Measurements from ENCODE around the gene MUC12.
"Not testable (repeated sequence)": the region's sequence is repeated elsewhere in the genome, so short reads cannot be mapped to it uniquely, and the experiment has no call there.

Gene MUC12, protein sequence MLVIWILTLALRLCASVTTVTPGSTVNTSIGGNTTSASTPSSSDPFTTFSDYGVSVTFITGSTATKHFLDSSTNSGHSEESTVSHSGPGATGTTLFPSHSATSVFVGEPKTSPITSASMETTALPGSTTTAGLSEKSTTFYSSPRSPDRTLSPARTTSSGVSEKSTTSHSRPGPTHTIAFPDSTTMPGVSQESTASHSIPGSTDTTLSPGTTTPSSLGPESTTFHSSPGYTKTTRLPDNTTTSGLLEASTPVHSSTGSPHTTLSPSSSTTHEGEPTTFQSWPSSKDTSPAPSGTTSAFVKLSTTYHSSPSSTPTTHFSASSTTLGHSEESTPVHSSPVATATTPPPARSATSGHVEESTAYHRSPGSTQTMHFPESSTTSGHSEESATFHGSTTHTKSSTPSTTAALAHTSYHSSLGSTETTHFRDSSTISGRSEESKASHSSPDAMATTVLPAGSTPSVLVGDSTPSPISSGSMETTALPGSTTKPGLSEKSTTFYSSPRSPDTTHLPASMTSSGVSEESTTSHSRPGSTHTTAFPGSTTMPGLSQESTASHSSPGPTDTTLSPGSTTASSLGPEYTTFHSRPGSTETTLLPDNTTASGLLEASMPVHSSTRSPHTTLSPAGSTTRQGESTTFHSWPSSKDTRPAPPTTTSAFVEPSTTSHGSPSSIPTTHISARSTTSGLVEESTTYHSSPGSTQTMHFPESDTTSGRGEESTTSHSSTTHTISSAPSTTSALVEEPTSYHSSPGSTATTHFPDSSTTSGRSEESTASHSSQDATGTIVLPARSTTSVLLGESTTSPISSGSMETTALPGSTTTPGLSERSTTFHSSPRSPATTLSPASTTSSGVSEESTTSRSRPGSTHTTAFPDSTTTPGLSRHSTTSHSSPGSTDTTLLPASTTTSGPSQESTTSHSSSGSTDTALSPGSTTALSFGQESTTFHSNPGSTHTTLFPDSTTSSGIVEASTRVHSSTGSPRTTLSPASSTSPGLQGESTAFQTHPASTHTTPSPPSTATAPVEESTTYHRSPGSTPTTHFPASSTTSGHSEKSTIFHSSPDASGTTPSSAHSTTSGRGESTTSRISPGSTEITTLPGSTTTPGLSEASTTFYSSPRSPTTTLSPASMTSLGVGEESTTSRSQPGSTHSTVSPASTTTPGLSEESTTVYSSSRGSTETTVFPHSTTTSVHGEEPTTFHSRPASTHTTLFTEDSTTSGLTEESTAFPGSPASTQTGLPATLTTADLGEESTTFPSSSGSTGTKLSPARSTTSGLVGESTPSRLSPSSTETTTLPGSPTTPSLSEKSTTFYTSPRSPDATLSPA (N-terminal part only)

DNA sequence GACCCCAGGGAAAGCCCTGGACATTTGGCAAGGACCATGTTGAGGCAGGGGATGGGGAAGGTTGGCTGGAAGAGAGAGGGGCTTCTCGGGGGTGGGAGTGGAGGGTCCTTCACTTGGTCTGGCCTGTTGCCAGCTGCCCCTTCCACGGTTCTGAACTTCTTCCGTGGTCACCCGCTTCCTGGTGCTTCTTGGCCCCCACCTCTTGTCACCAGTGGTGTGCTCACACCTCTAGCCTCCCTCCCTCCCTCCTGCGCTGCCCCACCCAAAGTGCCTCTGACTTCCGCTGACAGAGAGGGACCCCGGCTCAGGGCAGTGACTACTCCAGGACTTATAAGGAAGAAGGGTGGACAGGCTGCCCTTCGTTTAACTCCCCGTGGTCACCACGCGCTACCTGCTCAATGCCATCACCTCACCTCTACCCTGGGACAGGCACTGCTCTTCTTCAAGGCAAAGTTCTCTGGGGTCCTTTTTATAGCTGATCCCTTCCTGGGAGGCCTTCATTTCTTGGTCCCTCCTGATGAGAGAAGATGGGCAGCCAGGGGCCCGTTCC, at the start of gene MUC12:
Gene MUC12 (plus strand): TSS at position 500 of the 550 bp plus-strand sequence. CDS start 58 bp downstream, outside the sequence.
- no peak for DNase-seq

DNA sequence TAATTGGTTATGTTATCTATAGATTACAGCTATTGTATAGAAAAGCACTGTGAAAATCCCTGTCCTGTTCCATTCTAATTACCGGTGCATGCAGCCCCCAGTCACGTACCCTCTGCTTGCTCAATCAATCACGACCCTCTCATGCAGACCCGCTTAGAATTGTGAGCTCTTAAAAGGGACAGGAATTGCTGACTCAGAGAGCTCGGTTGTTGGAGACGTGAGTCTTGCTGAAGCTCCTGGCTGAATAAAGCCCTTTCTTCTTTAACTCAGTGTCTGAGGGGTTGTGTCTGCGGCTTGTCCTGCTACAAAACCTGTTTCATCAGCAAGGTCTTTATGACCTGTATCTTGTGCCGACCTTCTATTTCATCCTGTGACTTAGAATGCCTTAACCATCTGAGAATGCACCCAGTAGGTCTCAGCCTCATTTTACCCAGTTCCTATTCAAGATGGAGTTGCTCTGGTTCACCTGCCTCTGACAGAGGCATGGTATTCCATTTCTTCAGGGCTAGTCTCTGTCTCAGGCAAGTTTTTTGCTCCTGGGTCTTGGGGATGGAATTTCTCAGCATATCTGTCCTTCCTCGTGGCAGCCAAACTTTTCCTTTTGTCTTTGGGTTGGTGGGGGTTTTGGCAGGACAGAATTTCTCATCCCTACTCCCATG, 49.5 kb upstream of the MUC12 start:
- not testable (repeated sequence) for DNase-seq

DNA sequence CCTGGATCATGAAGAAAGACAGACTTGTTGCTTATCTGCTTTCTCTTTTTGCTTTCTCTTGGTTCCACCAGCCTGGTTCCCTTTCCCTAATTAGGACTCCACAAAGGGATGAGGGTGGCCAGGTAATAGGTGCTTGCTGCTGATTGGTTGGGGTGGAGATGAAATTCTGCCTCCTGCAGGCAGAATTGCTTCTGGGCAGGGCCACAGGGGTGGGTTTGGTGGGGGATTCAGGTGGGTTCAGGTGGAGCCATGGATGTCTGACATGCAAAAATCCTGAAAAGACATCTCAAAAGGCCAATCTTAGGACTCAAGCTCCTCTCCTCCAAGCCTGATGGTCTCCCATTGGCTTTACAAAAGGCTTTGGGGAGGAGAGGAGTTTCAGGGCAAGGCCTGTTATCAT, 48.3 kb upstream of the MUC12 start:
- no peak for DNase-seq

DNA sequence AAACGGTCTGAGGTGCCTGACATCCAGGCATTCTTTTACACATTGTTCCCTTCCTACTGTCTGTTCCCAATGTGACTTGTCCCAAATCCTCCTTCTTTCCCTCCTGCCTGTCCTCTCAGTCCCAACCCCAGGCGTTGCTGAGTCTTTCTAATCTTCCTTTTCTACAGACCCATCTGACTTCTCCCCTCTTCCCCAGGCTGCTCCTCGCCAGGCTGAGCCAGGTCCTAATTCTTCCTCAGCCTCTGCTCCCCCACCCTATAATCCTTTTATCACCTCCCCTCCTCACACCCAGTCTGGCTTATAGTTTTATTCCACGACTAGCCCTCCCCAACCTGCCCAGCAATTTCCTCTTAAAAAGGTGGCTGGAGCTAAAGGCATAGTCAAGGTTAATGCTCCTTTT, 45.7 kb upstream of the MUC12 start:
- not testable (repeated sequence) for DNase-seq

DNA sequence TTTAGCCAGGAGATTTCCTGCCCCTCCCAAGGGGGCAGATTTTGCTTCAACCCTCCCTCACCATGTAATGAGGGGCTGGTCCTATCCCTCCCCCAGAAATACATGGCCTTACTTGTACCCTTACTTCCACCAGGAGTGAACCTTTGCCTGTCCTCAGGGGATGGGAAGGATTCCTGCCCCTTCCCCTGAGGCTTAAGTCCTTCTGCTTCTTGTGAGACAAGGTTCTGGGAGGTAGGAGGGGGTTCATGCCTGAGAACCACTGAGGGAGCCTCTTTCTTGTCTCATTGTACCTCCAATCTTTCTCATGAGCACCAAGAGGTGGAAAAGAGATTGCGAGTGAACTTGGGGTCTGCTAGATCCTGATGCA, 39.6 kb upstream of the MUC12 start:
- DNase-seq, result no peak

DNA sequence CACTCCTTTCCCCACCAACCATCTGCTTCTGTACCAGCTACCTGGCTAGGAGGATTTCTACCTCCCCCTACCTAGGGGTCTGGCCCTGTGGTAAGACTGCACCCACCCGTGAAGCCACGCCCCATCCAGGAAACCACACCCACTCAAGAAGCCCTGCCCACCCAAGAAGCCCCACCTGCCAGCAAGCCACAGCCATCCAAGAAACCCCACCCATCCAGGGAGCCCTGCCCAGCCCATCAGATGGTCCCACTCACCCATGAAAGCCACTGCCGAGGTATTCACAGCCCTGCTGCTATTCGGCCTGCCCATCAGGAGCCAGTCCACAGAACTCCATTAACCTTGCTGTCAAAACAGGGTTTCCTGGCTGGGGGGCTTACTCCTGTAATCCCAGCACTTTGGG, 35.6 kb upstream of the MUC12 start:
- DNase-seq, result no peak

DNA sequence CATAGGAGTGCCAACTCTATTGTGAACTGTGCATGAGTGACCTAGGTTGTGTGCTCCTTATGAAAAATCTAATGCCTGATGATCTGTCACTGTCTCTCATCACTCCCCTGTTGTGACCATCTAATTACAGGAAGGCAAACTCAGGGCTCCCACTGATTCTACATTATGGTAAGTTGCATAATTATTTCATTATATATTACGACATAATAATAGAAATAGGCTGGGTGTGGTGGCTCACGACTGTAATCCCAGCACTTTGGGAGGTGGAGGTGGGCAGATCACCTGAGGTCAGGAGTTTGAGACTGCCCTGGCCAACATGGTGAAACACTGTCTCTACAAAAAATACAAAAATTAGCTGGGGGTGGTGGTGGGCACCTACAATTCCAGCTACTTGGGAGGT, 34.0 kb upstream of the MUC12 start:
- not testable (repeated sequence) for DNase-seq

DNA sequence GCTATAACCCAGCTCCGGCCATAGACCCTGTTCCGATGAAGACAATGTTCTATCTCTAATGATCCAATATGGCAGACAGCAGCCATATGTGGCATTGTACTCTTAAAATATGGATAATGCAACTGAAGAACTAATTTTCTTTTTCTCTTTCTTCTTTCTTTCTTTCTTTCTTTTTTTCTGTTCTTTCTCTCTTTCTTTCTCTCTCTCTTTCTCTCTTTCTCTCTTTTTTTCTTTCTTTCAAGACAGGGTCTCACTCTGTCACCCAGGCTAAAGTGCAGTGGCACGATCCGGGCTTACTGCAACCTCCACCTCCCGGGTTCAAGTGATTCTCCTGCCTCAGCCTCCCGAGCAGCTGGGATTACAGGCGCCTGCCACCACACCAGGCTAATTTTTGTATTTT, 33.2 kb upstream of the MUC12 start:
- DNase-seq, result not testable (repeated sequence)

DNA sequence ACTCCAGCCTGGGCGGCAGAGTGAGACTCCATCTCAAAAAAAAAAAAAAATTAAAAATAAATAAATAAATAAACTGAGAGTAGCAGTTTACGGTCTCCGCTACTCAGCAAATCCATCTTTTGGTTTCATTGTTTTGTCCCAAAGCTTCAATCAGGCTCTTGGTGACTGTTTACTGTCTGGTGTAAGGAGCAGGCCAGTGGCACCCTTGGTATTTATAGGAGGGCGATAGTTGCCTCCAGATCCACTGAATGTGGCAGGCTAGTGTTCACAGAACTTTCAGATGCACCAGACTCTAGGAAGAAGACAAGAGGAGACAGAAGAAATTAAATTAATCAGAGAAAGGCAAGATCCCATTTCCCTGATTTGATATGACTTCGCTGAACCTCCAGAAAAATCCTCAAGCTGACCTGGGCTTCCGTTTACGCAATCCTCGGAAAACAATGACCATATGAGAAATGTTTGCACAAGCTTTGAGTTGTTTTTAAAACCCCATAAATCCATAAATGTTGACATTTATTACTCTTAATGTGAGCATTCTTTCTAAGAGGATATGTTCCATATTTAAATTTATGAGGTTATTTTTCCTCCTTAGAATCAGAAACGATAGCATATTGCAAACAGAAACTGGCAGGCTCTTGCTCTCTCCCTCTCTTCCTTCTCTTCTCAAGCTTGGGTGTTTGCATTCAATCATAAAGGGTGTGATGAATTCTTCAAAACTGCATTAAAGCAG, 27.2 kb upstream of the MUC12 start:
- no peak for DNase-seq

DNA sequence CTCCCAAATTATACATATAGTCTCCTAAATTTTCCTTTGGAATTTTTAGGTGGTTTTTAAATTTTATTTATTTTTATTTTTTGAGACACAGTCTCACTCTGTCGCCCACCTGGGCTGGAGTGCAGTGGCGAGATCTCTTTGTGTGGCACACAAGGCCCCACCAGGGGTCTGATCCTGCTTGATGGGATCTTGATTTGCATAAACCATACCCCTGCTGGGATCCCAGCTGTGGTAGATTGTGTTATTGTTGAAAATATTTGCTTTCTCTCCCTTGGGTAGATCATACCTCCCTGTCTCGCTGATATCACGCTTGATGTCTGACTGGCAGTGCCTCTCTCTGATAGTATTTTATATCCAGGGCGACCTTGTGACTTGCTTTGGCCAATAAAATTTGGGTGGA, 25.7 kb upstream of the MUC12 start:
- no peak for DNase-seq

DNA sequence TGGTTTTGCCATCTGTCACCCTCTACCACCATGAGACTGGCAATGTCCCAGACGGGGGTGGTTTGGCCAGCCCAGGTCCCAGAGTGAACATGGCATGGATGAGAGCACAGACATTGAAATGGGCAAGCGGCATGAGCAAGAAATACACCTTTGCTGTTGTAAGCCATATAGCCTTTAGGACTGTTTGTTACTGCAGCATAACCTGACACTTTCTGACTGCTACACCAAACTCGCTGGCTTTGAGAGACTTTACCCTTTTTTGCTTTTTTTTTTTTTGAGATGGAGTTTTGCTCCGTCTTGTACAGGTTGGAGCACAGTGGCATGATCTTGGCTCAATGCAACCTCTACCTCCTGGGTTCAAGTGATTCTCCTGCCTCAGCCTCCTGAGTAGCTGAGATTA, 25.2 kb upstream of the MUC12 start:
- DNase-seq, result no peak

DNA sequence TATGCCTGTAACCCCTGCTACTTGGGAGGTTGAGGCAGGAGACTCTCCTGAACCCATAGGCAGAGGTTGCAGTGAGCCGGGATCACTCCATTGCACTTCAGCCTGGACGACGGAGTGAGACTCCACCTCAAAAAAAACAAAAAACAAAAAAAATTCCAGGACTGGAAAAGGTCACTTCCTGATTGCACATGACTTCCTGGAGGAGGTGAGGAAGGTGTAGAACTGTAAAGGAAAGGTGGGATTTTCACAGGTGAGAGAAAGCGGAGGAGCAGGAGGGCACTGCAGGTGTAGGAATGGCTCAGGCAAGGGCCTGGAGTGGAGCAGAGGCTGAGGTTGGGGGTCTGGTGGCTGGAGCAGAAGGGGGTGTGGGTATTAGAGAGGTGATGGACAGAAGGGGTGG, 23.3 kb upstream of the MUC12 start:
- DNase-seq, result no peak

DNA sequence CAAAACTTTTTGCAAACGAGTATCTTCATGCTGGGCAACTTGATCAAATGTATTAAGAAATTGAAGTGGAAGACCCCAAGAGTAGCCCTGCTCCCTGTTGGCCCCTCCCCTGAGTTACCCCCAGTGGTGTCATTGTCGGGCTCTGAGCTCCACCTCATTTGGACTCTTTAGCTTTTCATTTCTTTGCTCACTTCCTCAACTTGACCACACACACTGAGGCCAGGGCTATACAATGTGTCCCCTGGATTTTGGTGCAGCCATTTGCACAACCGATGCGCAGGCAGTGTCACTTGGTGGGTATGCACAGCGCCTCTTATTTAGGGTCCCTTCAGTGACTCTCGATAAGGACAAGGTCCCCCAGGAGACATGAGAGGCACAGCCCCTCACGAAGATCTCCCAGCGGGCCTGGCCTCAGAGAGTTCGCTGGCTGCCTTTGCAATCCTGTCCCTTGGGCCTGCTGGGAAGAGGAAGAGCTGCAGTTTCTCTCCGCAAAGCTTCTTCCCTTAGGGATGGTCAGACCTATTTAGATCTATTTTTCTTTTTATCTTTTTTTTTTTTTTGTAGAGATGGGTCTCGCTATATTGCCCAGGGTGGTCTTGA, 22.5 kb upstream of the MUC12 start:
- DNase-seq, result no peak

DNA sequence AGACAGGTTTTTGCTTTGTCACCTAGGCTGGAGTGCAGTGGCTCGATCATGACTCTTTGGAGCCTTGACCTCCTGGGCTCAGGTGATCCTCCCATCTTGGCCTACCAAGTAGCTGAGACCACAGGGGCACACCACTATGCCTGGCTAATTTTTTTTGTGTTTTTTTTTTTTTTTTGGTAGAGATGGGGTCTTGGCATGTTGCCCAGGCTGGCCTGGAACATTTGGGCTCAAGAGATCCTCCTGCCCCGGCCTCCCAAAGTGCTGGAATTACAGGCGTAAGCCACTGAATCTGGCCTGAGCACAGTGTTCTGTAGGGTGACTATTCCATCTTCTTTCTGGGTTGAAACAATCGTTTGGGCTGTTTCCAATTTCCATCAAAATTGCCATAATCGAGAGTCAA, 21.6 kb upstream of the MUC12 start:
- DNase-seq, result no peak

DNA sequence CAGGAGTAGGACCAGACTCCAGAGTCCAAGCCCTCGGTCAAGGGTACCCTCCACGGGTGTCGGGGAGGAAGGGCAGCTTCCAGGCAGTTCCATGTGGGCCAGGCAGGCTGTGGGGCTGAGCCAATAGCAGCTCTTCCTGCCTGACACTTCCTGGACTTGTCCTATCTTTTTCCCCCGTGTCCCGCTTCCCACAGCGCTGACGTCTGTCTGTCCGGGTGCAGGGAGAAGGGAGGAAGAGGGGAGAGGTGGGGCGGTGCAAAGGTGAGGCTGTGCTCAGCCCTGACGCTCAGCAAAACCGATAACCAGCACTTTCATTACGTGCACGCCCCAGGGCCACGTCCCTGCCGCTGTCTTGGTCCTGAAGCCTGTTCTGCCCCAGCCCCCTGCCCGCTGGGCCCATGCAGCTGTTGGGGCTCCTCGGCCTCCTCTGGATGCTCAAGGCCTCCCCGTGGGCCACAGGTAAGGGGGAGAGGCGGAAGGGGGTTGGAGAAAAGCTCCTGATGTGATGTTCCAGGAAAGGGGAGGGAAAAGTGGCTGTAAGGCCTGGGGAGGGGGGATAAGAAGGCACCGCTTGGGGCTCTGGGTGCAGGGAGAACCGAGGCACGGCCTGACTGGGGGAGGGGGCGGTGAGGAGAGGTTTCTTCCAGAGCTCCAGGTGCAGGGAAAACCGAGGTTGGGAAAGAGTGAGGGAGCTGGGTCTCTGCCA, 20.0 kb upstream of the MUC12 start, which contains the start of gene MUC3A:
Gene MUC3A (plus strand): TSS at position 308 of the 706 bp plus-strand sequence. CDS start 91 bp downstream, at position 399.
- DNase-seq, result no peak

DNA sequence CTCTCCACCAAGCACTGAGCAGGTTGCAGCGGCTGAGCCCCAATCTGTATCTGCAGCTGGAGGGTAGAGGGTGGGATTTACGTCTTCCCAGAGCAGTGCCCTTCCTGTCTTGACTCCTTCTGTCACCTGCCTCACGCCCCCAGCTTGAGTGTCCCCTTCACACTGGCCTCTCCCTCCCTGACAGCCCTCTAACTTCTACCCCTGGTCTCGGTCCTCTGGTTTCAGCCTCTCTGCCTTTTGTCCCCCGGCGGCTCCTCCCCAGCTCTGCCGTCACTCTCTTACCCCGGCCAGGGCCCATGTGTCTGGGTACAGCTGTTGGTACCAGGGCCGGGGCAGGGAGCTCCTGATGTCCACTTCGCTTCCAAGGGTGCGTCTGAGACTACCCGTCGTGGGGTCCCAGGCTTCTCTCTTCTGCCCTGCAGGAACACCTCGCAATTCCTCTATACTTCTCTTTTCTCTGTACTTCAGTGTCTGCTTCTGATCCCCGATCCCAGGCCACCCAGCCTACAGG, 19.4 kb upstream of the MUC12 start:
- DNase-seq, result no peak

DNA sequence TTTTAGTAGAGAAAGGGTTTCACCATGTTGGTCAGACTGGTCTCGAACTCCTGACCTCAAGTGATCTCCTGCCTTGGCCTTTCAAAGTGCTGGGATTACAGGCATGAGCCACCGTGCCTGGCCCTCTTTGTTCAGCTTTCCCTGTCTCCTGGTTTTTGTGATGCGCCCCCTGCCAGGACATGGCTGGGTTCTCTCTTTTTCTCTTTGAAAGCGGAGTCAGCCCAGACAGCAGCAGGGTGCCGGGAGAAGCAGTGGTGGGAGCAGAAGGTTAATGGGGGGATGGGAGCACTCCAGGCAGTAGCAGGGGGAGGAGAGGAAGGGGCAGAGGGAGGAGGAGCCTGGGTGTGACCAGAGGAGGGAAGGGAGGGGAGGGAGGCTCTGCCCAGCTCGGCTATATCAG, 18.2 kb upstream of the MUC12 start:
- DNase-seq, result no peak

DNA sequence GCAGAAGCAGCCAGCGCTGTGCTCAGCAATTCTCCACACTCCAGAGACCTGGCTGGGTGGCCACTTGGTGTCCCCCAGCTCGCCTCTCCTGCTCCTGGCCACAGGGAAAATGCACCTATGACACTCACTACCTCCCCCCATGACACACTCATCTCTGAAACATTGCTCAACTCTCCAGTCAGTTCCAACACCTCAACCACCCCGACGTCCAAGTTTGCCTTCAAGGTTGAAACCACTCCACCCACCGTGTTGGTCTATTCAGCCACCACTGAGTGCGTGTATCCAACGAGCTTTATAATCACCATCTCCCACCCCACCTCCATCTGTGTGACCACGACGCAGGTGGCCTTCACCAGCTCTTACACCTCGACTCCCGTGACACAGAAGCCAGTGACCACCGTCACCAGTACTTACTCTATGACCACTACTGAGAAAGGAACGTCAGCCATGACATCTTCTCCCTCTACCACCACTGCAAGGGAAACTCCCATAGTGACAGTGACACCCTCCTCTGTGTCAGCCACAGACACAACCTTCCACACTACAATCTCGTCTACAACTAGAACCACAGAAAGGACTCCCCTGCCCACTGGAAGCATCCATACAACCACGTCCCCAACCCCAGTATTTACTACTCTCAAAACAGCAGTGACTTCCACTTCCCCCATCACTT, 17.3 kb upstream of the MUC12 start:
- DNase-seq, result no peak

DNA sequence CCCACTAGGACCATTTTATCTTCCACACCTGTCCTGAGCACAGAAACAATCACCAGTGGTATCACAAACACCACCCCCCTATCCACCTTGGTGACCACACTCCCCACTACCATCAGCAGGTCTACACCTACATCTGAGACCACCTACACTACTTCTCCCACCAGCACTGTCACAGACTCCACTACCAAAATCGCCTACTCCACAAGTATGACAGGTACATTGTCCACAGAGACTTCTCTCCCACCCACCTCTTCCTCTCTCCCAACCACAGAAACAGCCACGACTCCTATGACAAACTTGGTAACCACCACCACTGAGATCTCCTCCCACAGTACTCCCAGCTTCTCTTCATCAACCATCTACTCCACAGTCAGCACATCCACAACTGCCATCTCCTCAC, 16.7 kb upstream of the MUC12 start:
- no peak for DNase-seq
